GM12878 (cell line): ENCODE data around the gene GASK1B. TPM values are rescaled to one million over a fixed set of nuclear protein-coding genes. Genes with fewer than 3 reads are reported as not detected.

Source experiments
- ATAC-seq: fragments of 200-7000 bp; cut with Tn5 transposase; 3 replicates; pipeline ENCODE4 v1.9.1; 2020; ENCODE audit warnings: mild to moderate bottlenecking, moderate library complexity
- BruUV-seq: library from RNA; stranded (reverse); fragments of 400-500 nt; replicated peaks from 2 replicates; lab custom pipeline; 2021; lab: Mats Ljungman, UMichigan
- CTCF ChIA-PET: fragments of 300-600 bp; sonication (Branson Sonifier 250); formaldehyde crosslinking; extraction: SDS; loops from one replicate; lab custom pipeline; 2021; ENCODE audit warnings: inconsistent platforms; lab: Yijun Ruan, JAX
- POLR2A ChIA-PET: fragments of 350-600 bp; formaldehyde crosslinking; extraction: SDS; loops from one replicate; lab custom pipeline; 2021; ENCODE audit warnings: inconsistent platforms; lab: Charles Lee
- RAD21 ChIA-PET: fragments of 300-600 bp; sonication (Branson Sonifier 250); formaldehyde crosslinking; loops from one replicate; lab custom pipeline; 2023; ENCODE audit warnings: antibody characterized with exemption; ENCODE audit not compliant: unreplicated experiment; lab: Charles Lee
- SMC1A ChIA-PET: fragments of 300-600 bp; sonication (Branson Sonifier 250); formaldehyde crosslinking; loops from one replicate; lab custom pipeline; 2023; ENCODE audit not compliant: unreplicated experiment, uncharacterized antibody; lab: Charles Lee
- DNase-seq: peaks from one replicate; pipeline ENCODE4 v3.0.0-alpha.2; 2011; ENCODE audit warnings: low read depth, low spot score
- FAIRE-seq: peaks from 3 replicates; lab custom pipeline; 2011; peaks lifted over from hg19 to GRCh38; lab: Jason Lieb, UNC
- H2AFZ ChIP-seq: 2 replicates; pipeline ENCODE4 v1.6.0; 2011; ENCODE audit warnings: low read depth, low read length, control low read depth; ENCODE audit not compliant: control insufficient read depth
- H3K27ac ChIP-seq: 2 replicates; pipeline ENCODE4 v1.5.1; 2011; ENCODE audit warnings: control low read depth; ENCODE audit not compliant: control insufficient read depth, insufficient read depth
- H3K27me3 ChIP-seq, 2 experiments: replicated peaks in 1 of 2; 2 replicates each; pipeline versions ENCODE4 v1.6.0 to v1.6.1; 2011; ENCODE audit warnings: low read length in 1 of 2; ENCODE audit not compliant: control insufficient read depth in 2 of 2, insufficient read depth in 2 of 2
- H3K36me3 ChIP-seq, 2 experiments: 2 replicates each; pipeline ENCODE4 v1.5.1; 2011; ENCODE audit warnings: low read length in 1 of 2; ENCODE audit not compliant: control insufficient read depth in 2 of 2, insufficient read depth in 2 of 2
- H3K4me1 ChIP-seq: 2 replicates; pipeline ENCODE4 v1.6.1; 2011; ENCODE audit warnings: mild to moderate bottlenecking, low read length, moderate library complexity, mixed read lengths; ENCODE audit not compliant: control insufficient read depth, insufficient read depth
- H3K4me2 ChIP-seq: 2 replicates; pipeline ENCODE4 v1.6.0; 2011; ENCODE audit warnings: control low read depth; ENCODE audit not compliant: control insufficient read depth, insufficient read depth
- H3K4me3 ChIP-seq: fragments of 200-600 bp; sonication (generic); 2 replicates; pipeline ENCODE4 v1.5.1; 2016
- H3K79me2 ChIP-seq: 2 replicates; pipeline ENCODE4 v1.6.0; 2011; ENCODE audit warnings: low read length; ENCODE audit not compliant: control insufficient read depth, insufficient read depth
- H3K9ac ChIP-seq: 2 replicates; pipeline ENCODE4 v1.8.0; 2011; ENCODE audit warnings: low read length, control low read depth, mixed read lengths; ENCODE audit not compliant: control insufficient read depth, insufficient read depth
- H3K9me3 ChIP-seq: replicated peaks from 3 replicates; pipeline ENCODE4 v1.5.1; 2011; ENCODE audit warnings: mild to moderate bottlenecking, low read length; ENCODE audit not compliant: control insufficient read depth, insufficient read depth
- H4K20me1 ChIP-seq: 2 replicates; pipeline ENCODE4 v1.6.0; 2011; ENCODE audit not compliant: control insufficient read depth, insufficient read depth
- CBX3 ChIP-seq: fragments of 200-600 bp; sonication (generic); IDR thresholded peaks from 2 replicates; pipeline ENCODE4 v1.6.1; 2016; ENCODE audit warnings: low read depth, borderline replicate concordance
- CTCF ChIP-seq, 3 experiments: IDR thresholded peaks in 2 of 3; conservative IDR thresholded peaks in 1 of 3; 2 replicates each; pipeline ENCODE4 v1.5.1; 2011; ENCODE audit warnings: low read depth in 3 of 3, low read length in 3 of 3, mild to moderate bottlenecking in 3 of 3, control low read depth in 2 of 3, moderate library complexity in 2 of 3, inconsistent platforms in 1 of 3, mixed read lengths in 1 of 3; ENCODE audit not compliant: control insufficient read depth in 2 of 3, insufficient read depth in 1 of 3; ENCODE audit errors: extremely low read depth in 1 of 3
- E2F4 ChIP-seq: IDR thresholded peaks from 2 replicates; pipeline ENCODE4 v1.6.1; 2012; ENCODE audit warnings: low read depth, low read length, improper control_type of control experiment
- FOXM1 ChIP-seq: IDR thresholded peaks from 2 replicates; pipeline ENCODE4 v1.6.1; 2012; ENCODE audit warnings: low read depth, mild to moderate bottlenecking, inconsistent platforms, low read length, moderate library complexity
- IRF5 ChIP-seq: fragments of 450-650 bp; IDR thresholded peaks from 2 replicates; pipeline ENCODE4 v1.6.1; 2017; ENCODE audit warnings: borderline replicate concordance
- LARP7 ChIP-seq: fragments of 450-650 bp; IDR thresholded peaks from 2 replicates; pipeline ENCODE4 v1.6.1; 2017; ENCODE audit warnings: mild to moderate bottlenecking
- MXI1 ChIP-seq: fragments of 150-350 bp; IDR thresholded peaks from 2 replicates; pipeline ENCODE4 v1.6.1; 2011; ENCODE audit warnings: low read depth, mild to moderate bottlenecking, inconsistent platforms, low read length, improper control_type of control experiment
- MYB ChIP-seq: fragments of 150-350 bp; IDR thresholded peaks from 2 replicates; pipeline ENCODE4 v1.6.1; 2014; ENCODE audit warnings: mild to moderate bottlenecking, low read depth, low read length, borderline replicate concordance
- NKRF ChIP-seq: fragments of 450-650 bp; conservative IDR thresholded peaks from 2 replicates; pipeline ENCODE4 v1.6.1; 2017; ENCODE audit warnings: mild to moderate bottlenecking, moderate library complexity
- PRDM15 ChIP-seq: fragments of 450-650 bp; formaldehyde crosslinking; IDR thresholded peaks from 2 replicates; pipeline ENCODE4 v1.4.0; 2020; ENCODE audit warnings: mild to moderate bottlenecking, moderate library complexity
- SREBF1 ChIP-seq: IDR thresholded peaks from 2 replicates; pipeline ENCODE4 v1.6.1; 2012; ENCODE audit warnings: mild to moderate bottlenecking, low read length
- STAT3 ChIP-seq: IDR thresholded peaks from 2 replicates; pipeline ENCODE4 v1.6.1; 2011; ENCODE audit warnings: low read depth, low read length, improper control_type of control experiment
- ZNF274 ChIP-seq: IDR thresholded peaks from one replicate; pipeline ENCODE4 v1.8.0; 2011; ENCODE audit not compliant: insufficient read length, insufficient read depth
- ZSCAN29 ChIP-seq: fragments of 450-650 bp; IDR thresholded peaks from 2 replicates; pipeline ENCODE4 v1.6.1; 2017; ENCODE audit warnings: mild to moderate bottlenecking, moderate library complexity
- in situ Hi-C: fragments of 300-500 bp; cut with MboI; formaldehyde crosslinking; loops from 9 replicates; pipeline ENCODE4 v1.14.3; 2018; ENCODE audit warnings: mixed read lengths
- intact Hi-C: fragments of 100-400 bp; cut with micrococcal nuclease; formaldehyde crosslinking; loops from one replicate; pipeline ENCODE4 v1.14.2; 2022; ENCODE audit not compliant: unreplicated experiment
- polyA plus RNA-seq, 11 experiments: library from polyadenylated mRNA; depleted of rRNA in 4 of 11; unstranded in 6 of 11; stranded (reverse) in 5 of 11; fragments of >200 nt; fragmentation: Nextera tagmentation in 4 of 11; fragmentation: Illumina TruSeq in 1 of 11; extraction: Ambion mirVana in 4 of 11; extraction: Trizol in 1 of 11; gene quantifications; 1 replicate in 1 of 11; 2 replicates in 10 of 11; pipeline versions ENCODE4 v1.2.1 to v1.2.3, GENCODE V29; 2011 to 2016; ENCODE audit warnings: inconsistent platforms in 2 of 11, missing spikeins in 2 of 11, low read depth in 1 of 11
- total RNA-seq, 4 experiments: library from RNA; depleted of rRNA in 3 of 4; stranded (reverse); fragments of >200 nt in 3 of 4; fragmentation: Illumina TruSeq in 1 of 4; extraction: Trizol in 1 of 4; gene quantifications; 2 replicates each; pipeline versions ENCODE4 v1.2.1 to v1.2.3, GENCODE V29; 2013 to 2021

Gene GASK1B
- total and polyA plus RNA-seq, 10 of the 15 experiments (the other 5 are each of a cell fraction or from before 2014, with no cell fraction given) = under 0.01 to 0.21 (median 0.07) TPM; not detected in 1

GRCh38 chr4:158202481-158202880 is 29.7 kb upstream of the GASK1B start (continued):
- TF ChIP-seq FOXM1 (no peak), MXI1 (no peak), ZSCAN29 (no peak)

GRCh38 chr4:158201876-158202275 is 29.1 kb upstream of the GASK1B start:
- H3K9me3 ChIP-seq = no peaks in the 10 kb centered on the region
- H3K4me1 ChIP-seq = no peaks in the 10 kb centered on the region
- H4K20me1 ChIP-seq = no peaks in the 10 kb centered on the region
- DNase-seq (no peak), FAIRE-seq (no peak), ATAC-seq (no peak)
- no peaks in the 10 kb centered on the region for H3K36me3 ChIP-seq
- intact Hi-C loops (no loop called here), in situ Hi-C loops (no loop called here)
- H3K9ac ChIP-seq = no peak overlapping the region
- ChIA-PET SMC1A (no interaction called here), RAD21 (no interaction called here), CTCF (no interaction called here), POLR2A (no interaction called here)
- no peak overlapping the region for H3K27ac ChIP-seq
- no peaks in the 10 kb centered on the region for H3K27me3 ChIP-seq
- H3K79me2 ChIP-seq = no peaks in the 10 kb centered on the region
- no TSS peak for BruUV-seq
- H3K4me3 ChIP-seq = no peak overlapping the region
- H3K4me2 ChIP-seq = no peak overlapping the region
- H2AFZ ChIP-seq = no peak overlapping the region
- TF ChIP-seq PRDM15 (CRISPR knock-in tag) = no peak
- TF ChIP-seq SREBF1 = no peak
- TF ChIP-seq LARP7 = no peak
- TF ChIP-seq MYB = no peak
- no peak for TF ChIP-seq STAT3
- no peak for TF ChIP-seq E2F4
- no peak for TF ChIP-seq CTCF (IDR thresholded peaks at IDR 0.05 in 2 of 3, conservative IDR thresholded peaks at IDR 0.05 in 1 of 3; ENCODE audit: control insufficient read depth in 2 of 3, extremely low read depth in 1 of 3, insufficient read depth in 1 of 3, low read depth in 3 of 3, low read length in 3 of 3)
- no peak for TF ChIP-seq IRF5
- no peak for TF ChIP-seq NKRF
- TF ChIP-seq ZNF274 = no peak
- no peak for TF ChIP-seq CBX3
